Stomach (tissue), 9 donors: ENCODE data around the gene NSUN7. TPM values are rescaled to one million over a fixed set of nuclear protein-coding genes. Genes with fewer than 3 reads are reported as not detected.

Source experiments
- DNase-seq, 2 donors: peaks; one replicate each; pipeline versions ENCODE4 v3.0.0 to v3.0.0-alpha.2; 2013 to 2019
- H3K27ac ChIP-seq, 5 donors: fragments of 200-600 bp in 4 of 5; sonication (generic) in 4 of 5; one replicate each; pipeline ENCODE4 v1.5.1; 2013 to 2019; ENCODE audit warnings: mild to moderate bottlenecking in 1 of 5, moderate library complexity in 1 of 5
- H3K27me3 ChIP-seq, 3 donors: fragments of 200-600 bp; sonication (generic); one replicate each; pipeline ENCODE4 v1.5.1; 2017 to 2019; ENCODE audit warnings: mixed run types in 1 of 3
- H3K36me3 ChIP-seq, 4 donors: fragments of 200-600 bp; sonication (generic); 1 replicate in 3 of 4; 2 replicates in 1 of 4; pipeline ENCODE4 v1.5.1; 2016 to 2019
- H3K4me1 ChIP-seq, 4 donors: fragments of 200-600 bp; sonication (generic); one replicate each; pipeline ENCODE4 v1.5.1; 2016 to 2019
- H3K4me3 ChIP-seq, 4 donors: fragments of 200-600 bp; sonication (generic) in 3 of 4; one replicate each; pipeline ENCODE4 v1.5.1; 2016 to 2019; ENCODE audit warnings: mild to moderate bottlenecking in 1 of 4
- H3K9me3 ChIP-seq, 4 donors: fragments of 200-600 bp; sonication (generic); one replicate each; pipeline ENCODE4 v1.5.1; 2016 to 2019
- EP300 ChIP-seq: sonication (generic); formaldehyde crosslinking; IDR thresholded peaks from one replicate; pipeline ENCODE4 v1.6.1; 2017; ENCODE audit warnings: antibody characterized with exemption
- POLR2A ChIP-seq, 4 donors: fragments of 450-650 bp; IDR thresholded peaks; one replicate each; pipeline ENCODE4 v1.6.1; 2016; ENCODE audit warnings: antibody characterized with exemption in 4 of 4, control low read depth in 2 of 4, mild to moderate bottlenecking in 1 of 4, moderate library complexity in 1 of 4
- POLR2AphosphoS5 ChIP-seq, 3 donors: sonication (generic); formaldehyde crosslinking; IDR thresholded peaks; one replicate each; pipeline ENCODE4 v1.6.1; 2016; ENCODE audit warnings: antibody characterized with exemption in 3 of 3
- WGBS, 5 donors: extraction: QIAGEN DNeasy Blood & Tissue Kit in 3 of 5; methylation state at CpG; one replicate each; pipeline versions ENCODE4 v1.1.5 to v1.1.7; 2013 to 2018; 5-methylcytosine and 5-hydroxymethylcytosine counted together
- intact Hi-C: fragments of 100-400 bp; cut with DNase I; formaldehyde crosslinking; loops from one replicate; pipeline ENCODE4 v1.15.1; 2023; ENCODE audit warnings: low total_unique reads
- polyA plus RNA-seq, 3 donors: library from polyadenylated mRNA; stranded (reverse); fragments of 200-250 nt; gene quantifications; one replicate each; pipeline ENCODE4 v1.2.3, GENCODE V29; 2013
- total RNA-seq, 5 donors: library from RNA; depleted of rRNA; stranded (reverse); fragments of >200 nt; gene quantifications; one replicate each; pipeline versions ENCODE4 v1.1.0 to v1.2.3, GENCODE V29; 2014 to 2016
- TF ChIP-seq, protein P1 (sequence below), 7 experiments: fragments of 450-650 bp in 4 of 7; fragments of 200-600 bp in 3 of 7; sonication (generic) in 3 of 7; IDR thresholded peaks; one replicate each; pipeline ENCODE4 v1.5.1; 2016 to 2019; ENCODE audit warnings: antibody characterized with exemption in 7 of 7, control low read depth in 2 of 7, mild to moderate bottlenecking in 1 of 7
- donor health status: healthy with polysubstance abuse.
- donor health status: Bipolar disorder and iron deficiency.
- donor health status: healthy.

NSUN7 gene
- total and polyA plus RNA-seq, 8 donors, result 2.0 to 17.3 (median 7.9) TPM

DNA sequence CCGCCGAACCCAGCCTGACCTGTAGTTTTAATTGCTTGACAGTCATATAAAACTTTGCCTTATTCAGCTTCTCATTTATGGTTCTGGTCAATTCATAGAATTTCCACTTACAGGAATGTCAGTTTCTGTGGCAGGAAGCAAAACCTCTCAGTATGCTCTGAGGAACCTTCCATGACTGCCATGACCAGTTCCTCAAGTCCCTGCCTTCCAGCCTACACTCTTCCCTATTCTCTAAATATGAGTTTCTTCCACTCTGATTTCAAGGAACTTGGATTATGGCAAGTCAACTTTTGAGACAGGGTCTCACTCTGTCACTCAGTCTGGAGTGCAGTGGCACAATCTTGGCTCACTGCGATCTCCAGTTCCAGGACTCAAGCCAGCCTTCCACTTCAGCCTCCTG is 26.0 kb upstream of the NSUN7 start:
- no peak for DNase-seq
- Histone ChIP-seq H3K27me3 (no peaks in the 10 kb centered on the region), H3K36me3 (no peaks in the 10 kb centered on the region), H3K4me1 (peaks cover 6 to 30% (median 15%) of the 10 kb centered on the region in 4 donors), H3K4me3 (no peak overlapping the region), H3K9me3 (no peaks in the 10 kb centered on the region), H3K27ac (peak overlapping the region in 2 of 5 donors; percentile 69 to 75)
- 91 to 98% (median 96%) methylated on average over 3 of the region's 3 CpGs for WGBS, 5 donors
- no peak for TF ChIP-seq EP300
- TF ChIP-seq, protein P1, sequence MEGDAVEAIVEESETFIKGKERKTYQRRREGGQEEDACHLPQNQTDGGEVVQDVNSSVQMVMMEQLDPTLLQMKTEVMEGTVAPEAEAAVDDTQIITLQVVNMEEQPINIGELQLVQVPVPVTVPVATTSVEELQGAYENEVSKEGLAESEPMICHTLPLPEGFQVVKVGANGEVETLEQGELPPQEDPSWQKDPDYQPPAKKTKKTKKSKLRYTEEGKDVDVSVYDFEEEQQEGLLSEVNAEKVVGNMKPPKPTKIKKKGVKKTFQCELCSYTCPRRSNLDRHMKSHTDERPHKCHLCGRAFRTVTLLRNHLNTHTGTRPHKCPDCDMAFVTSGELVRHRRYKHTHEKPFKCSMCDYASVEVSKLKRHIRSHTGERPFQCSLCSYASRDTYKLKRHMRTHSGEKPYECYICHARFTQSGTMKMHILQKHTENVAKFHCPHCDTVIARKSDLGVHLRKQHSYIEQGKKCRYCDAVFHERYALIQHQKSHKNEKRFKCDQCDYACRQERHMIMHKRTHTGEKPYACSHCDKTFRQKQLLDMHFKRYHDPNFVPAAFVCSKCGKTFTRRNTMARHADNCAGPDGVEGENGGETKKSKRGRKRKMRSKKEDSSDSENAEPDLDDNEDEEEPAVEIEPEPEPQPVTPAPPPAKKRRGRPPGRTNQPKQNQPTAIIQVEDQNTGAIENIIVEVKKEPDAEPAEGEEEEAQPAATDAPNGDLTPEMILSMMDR (IDR thresholded peaks at IDR 0.05), result no peak
- no peak for TF ChIP-seq POLR2AphosphoS5 (IDR thresholded peaks at IDR 0.05)
- TF ChIP-seq POLR2A (IDR thresholded peaks at IDR 0.05), result no peak
- intact Hi-C loops, result no loop called here

DNA sequence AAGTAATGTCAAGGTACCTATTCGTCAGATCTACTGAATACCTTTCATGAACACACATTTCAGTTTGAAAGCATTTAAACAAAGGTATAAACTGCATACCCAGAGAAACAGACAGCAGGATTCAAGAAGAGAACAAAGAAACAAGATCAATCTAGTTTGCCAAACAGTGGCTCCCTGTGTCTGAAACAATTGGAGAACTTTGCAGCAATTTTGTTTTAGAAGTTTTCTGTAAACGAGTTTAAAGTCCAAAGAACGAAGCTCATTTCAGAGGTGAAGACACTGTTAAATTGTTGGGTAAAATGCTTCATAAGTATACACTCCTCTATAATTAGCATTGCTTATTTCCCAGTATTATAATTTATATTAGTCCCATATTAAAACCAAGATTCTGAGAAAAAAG is 21.4 kb upstream of the NSUN7 start:
- Histone ChIP-seq H3K4me1 (peaks cover 0 to 23% (median 8%) of the 10 kb centered on the region in 4 donors), H3K36me3 (no peaks in the 10 kb centered on the region), H3K9me3 (no peaks in the 10 kb centered on the region), H3K4me3 (no peak overlapping the region), H3K27ac (no peak overlapping the region), H3K27me3 (no peaks in the 10 kb centered on the region)
- DNase-seq, result no peak
- TF ChIP-seq, protein P1 (IDR thresholded peaks at IDR 0.05), result no peak
- TF ChIP-seq EP300, result no peak
- TF ChIP-seq POLR2AphosphoS5 (IDR thresholded peaks at IDR 0.05), result no peak
- TF ChIP-seq POLR2A (IDR thresholded peaks at IDR 0.05), result no peak
- intact Hi-C loops, result no loop called here
- 57 to 73% (median 61%) methylated on average over 3 of the region's 3 CpGs for WGBS, 5 donors

GRCh38 chr4:40729555-40729954 is 20.2 kb upstream of the NSUN7 start:
- H3K27ac ChIP-seq, result peak overlapping the region in 2 of 5 donors; percentile 7 to 26
- intact Hi-C loops, result no loop called here
- WGBS, 5 donors, result 75 to 100% (median 92%) methylated on average over 1 of the region's 1 CpG

GRCh38 chr4:40730091-40730679 is 19.6 kb upstream of the NSUN7 start:
- intact Hi-C loops, result no loop called here
- Histone ChIP-seq H3K27ac (peak overlapping the region in 2 of 5 donors; percentile 62 to 73), H3K9me3 (no peaks in the 10 kb centered on the region), H3K36me3 (no peaks in the 10 kb centered on the region), H3K4me1 (peaks cover 0 to 23% (median 6%) of the 10 kb centered on the region in 4 donors), H3K27me3 (no peaks in the 10 kb centered on the region), H3K4me3 (no peak overlapping the region)
- TF ChIP-seq POLR2A (IDR thresholded peaks at IDR 0.05) (no peak), POLR2AphosphoS5 (IDR thresholded peaks at IDR 0.05) (no peak), EP300 (no peak)
- TF ChIP-seq, protein P1 (IDR thresholded peaks at IDR 0.05), result no peak
- DNase-seq, result no peak
- WGBS, 5 donors, result 70 to 77% (median 71%) methylated on average over 5 of the region's 5 CpGs

More at GRCh38 chr4:40729555-40729954, 20.2 kb upstream of the NSUN7 start:
- H3K36me3 ChIP-seq, result no peaks in the 10 kb centered on the region
- H3K4me3 ChIP-seq, result no peak overlapping the region
- peaks cover 0 to 23% (median 6%) of the 10 kb centered on the region in 4 donors for H3K4me1 ChIP-seq
- H3K27me3 ChIP-seq, result no peaks in the 10 kb centered on the region
- no peak for DNase-seq
- TF ChIP-seq POLR2AphosphoS5 (IDR thresholded peaks at IDR 0.05) (no peak), EP300 (no peak)
- TF ChIP-seq, protein P1 (IDR thresholded peaks at IDR 0.05), result no peak
- H3K9me3 ChIP-seq, result no peaks in the 10 kb centered on the region
